Measurements from ENCODE around the gene KCNK16. TPM values are rescaled to one million over a fixed set of nuclear protein-coding genes. Genes with fewer than 3 reads are reported as not detected.
A peak's percentile ranks its signal among the peaks of the same experiment; 100 is the strongest.

The KCNK16 gene
- total and polyA plus RNA-seq, 2 of the 8 experiments (the other 6 are each of a cell fraction or from before 2014, with no cell fraction given), result not detected

GRCh38 chr6:39301606-39302005 is 20.9 kb downstream of the KCNK16 start:
- Histone ChIP-seq H2BK120ac (replicated peaks; ENCODE audit: low read depth, low read length) (no peak overlapping the region), H4K8ac (ENCODE audit: extremely low read depth, insufficient read depth, low read length) (no peak overlapping the region)
- POLR2A ChIA-PET (ENCODE audit: partially characterized antibody), result interaction anchor here (1.6 to 4.0 kb wide), 3 partner anchors 70 to 98 kb away, joined by 5 to 23 read pairs (median 6); partner anchors contain the start of gene KCNK5
- TF ChIP-seq RXRA (IDR thresholded peaks at IDR 0.05; ENCODE audit: insufficient read depth, low read depth, low read length), result no peak
- no peak for TF ChIP-seq CHD2 (IDR thresholded peaks at IDR 0.05; ENCODE audit: low read length)
- no peak for TF ChIP-seq CBX8 (IDR thresholded peaks at IDR 0.05; ENCODE audit: borderline replicate concordance, low read depth, low read length)
- no peak for TF ChIP-seq BCL11A (IDR thresholded peaks at IDR 0.05; ENCODE audit: low read depth in 2 of 2, low read length in 2 of 2)
- TF ChIP-seq CBX5 (IDR thresholded peaks at IDR 0.05; ENCODE audit: low read depth, low read length), result no peak
- TF ChIP-seq EZH2 (IDR thresholded peaks at IDR 0.05; ENCODE audit: low read depth, low read length, severe bottlenecking), result no peak
- 0 out of 3 replicates have a peak, but pooled peaks of 1 of the 2 experiments have one; percentile 39 for TF ChIP-seq EP300 (IDR thresholded peaks at IDR 0.05; ENCODE audit: borderline replicate concordance in 1 of 2, low read depth in 2 of 2, low read length in 2 of 2)
- peak; percentile 85 to 92 for TF ChIP-seq RAD21 (IDR thresholded peaks at IDR 0.05 in 1 of 2, conservative IDR thresholded peaks at IDR 0.05 in 1 of 2; ENCODE audit: low read depth in 2 of 2, low read length in 2 of 2)
- TF ChIP-seq POLR2AphosphoS5 (IDR thresholded peaks at IDR 0.05; ENCODE audit: low read depth, low read length), result no peak
- no peak for TF ChIP-seq GTF2F1 (IDR thresholded peaks at IDR 0.05; ENCODE audit: borderline replicate concordance, low read depth, low read length)
- TF ChIP-seq KDM1A (IDR thresholded peaks at IDR 0.05; ENCODE audit: borderline replicate concordance, low read length), result peak; percentile 92
- TF ChIP-seq SIN3A (conservative IDR thresholded peaks at IDR 0.05 in 1 of 2, IDR thresholded peaks at IDR 0.05 in 1 of 2; ENCODE audit: low read depth in 1 of 2, low read length in 2 of 2), result no peak
- no peak for TF ChIP-seq TAF1 (IDR thresholded peaks at IDR 0.05; ENCODE audit: low read depth, low read length)

More at GRCh38 chr6:39301606-39302005, 20.9 kb downstream of the KCNK16 start:
- peak overlapping the region; percentile 6; the same call in 1 of the 2 replicates for H2AK5ac ChIP-seq (ENCODE audit: low read depth, low read length)
- H2BK5ac ChIP-seq (ENCODE audit: low read depth, low read length), result no peak overlapping the region
- no peaks in the 10 kb centered on the region for H4K20me1 ChIP-seq (replicated peaks in 1 of 2; ENCODE audit: control insufficient read depth in 1 of 2, insufficient read depth in 2 of 2, low read length in 2 of 2)
- no peak overlapping the region for H3K27ac ChIP-seq (ENCODE audit: low read depth, low read length)
- H3K27me3 ChIP-seq (replicated peaks in 1 of 4; ENCODE audit: control insufficient read depth in 3 of 4, extremely low read depth in 1 of 4, insufficient read depth in 3 of 4, low read length in 3 of 4), result no peaks in the 10 kb centered on the region; a peak in 1 of 7 replicates
- no peak overlapping the region for H3K4me2 ChIP-seq (ENCODE audit: insufficient read depth in 1 of 2, low read depth in 2 of 2, low read length in 2 of 2)
- H2BK20ac ChIP-seq (ENCODE audit: low read length), result no peak overlapping the region
- H3K18ac ChIP-seq (ENCODE audit: extremely low read depth, low read length), result no peak overlapping the region
- no peak overlapping the region for H3K56ac ChIP-seq (replicated peaks; ENCODE audit: insufficient read length, low read depth, low read length)
- no peak overlapping the region for H3K14ac ChIP-seq (ENCODE audit: insufficient read length)
- no peak overlapping the region for H3K4ac ChIP-seq (replicated peaks; ENCODE audit: insufficient read length, low read depth, low read length)
- no peak overlapping the region for H4K5ac ChIP-seq (ENCODE audit: insufficient read length, low read depth, low read length)
- no peak overlapping the region for H2AFZ ChIP-seq (ENCODE audit: low read length)
- H3K4me1 ChIP-seq (replicated peaks in 1 of 4; ENCODE audit: control insufficient read depth in 3 of 4, insufficient read depth in 4 of 4, low read length in 3 of 4), result peaks cover 0 to 4% (median under 1%) of the 10 kb centered on the region in 4 experiments; a peak in 2 of 7 replicates
- no peaks in the 10 kb centered on the region for H3K36me3 ChIP-seq (ENCODE audit: control insufficient read depth in 2 of 4, insufficient read depth in 4 of 4, low read length in 3 of 4)
- FAIRE-seq (no peak), DNase-seq (ENCODE audit: low read depth in 1 of 2, low spot score in 2 of 2) (peak in 1 of 2 experiments; percentile 81)
- 37% methylated on average over 7 of the region's 7 CpGs; no CpG with 5 or more reads in 1 of the 2 experiments for WGBS, 2 experiments (ENCODE audit: extremely low coverage in 1 of 2, insufficient coverage in 1 of 2, insufficient read length in 1 of 2, insufficient replicate concordance in 2 of 2, low coverage in 1 of 2, low lambda C conversion rate in 2 of 2, missing lambda C conversion rate in 1 of 2)
- no peak overlapping the region; a peak in 1 of 7 replicates for H3K9ac ChIP-seq (replicated peaks in 1 of 4; ENCODE audit: extremely low read depth in 1 of 4, low read depth in 3 of 4, low read length in 3 of 4)
- no peak overlapping the region; the same call in 1 of the 2 replicates for H2BK15ac ChIP-seq (ENCODE audit: low read length)
- no peaks in the 10 kb centered on the region for H3K79me1 ChIP-seq (ENCODE audit: low read depth, low read length)
- no peak overlapping the region for H4K91ac ChIP-seq (replicated peaks; ENCODE audit: insufficient read length, low read length)
- CTCF ChIA-PET (ENCODE audit: partially characterized antibody), result interaction anchor here (0.7 to 47.4 kb wide), 29 partner anchors 9 to 299 kb away, joined by 3 to 1738 read pairs (median 7); partner anchors contain the start of genes KCNK16, KCNK17 and KCNK5
- H3K23me2 ChIP-seq (ENCODE audit: low read depth, low read length), result no peaks in the 10 kb centered on the region
- no peaks in the 10 kb centered on the region for H3K9me3 ChIP-seq (ENCODE audit: insufficient read depth in 2 of 2, low read depth in 1 of 2, low read length in 1 of 2)
- peak overlapping the region; percentile 56; the same call in 1 of the 2 replicates for H2BK12ac ChIP-seq (ENCODE audit: low read depth, low read length)
- H3K4me3 ChIP-seq (ENCODE audit: extremely low read depth in 1 of 4, insufficient read depth in 2 of 4, low read depth in 3 of 4, low read length in 4 of 4), result no peak overlapping the region
- no peaks in the 10 kb centered on the region for H3K79me2 ChIP-seq (ENCODE audit: control insufficient read depth in 1 of 2, insufficient read depth in 2 of 2, low read length in 2 of 2)
- no peak overlapping the region for H3K23ac ChIP-seq (ENCODE audit: insufficient read length)
